ENCODE measurements around the gene GRIN3B.

GRIN3B gene

GRCh38 chr19:1002600-1002999, 2.4 kb downstream of the GRIN3B start:
- FAIRE-seq (no peak), DNase-seq (ENCODE audit: insufficient read length) (no peak)
- no peak for TF ChIP-seq POLR2A (IDR thresholded peaks at IDR 0.05; ENCODE audit: low read depth, low read length)
- TF ChIP-seq TAF1 (IDR thresholded peaks at IDR 0.05; ENCODE audit: borderline replicate concordance, low read depth, low read length): no peak
- TF ChIP-seq POLR2AphosphoS5 (IDR thresholded peaks at IDR 0.05; ENCODE audit: low read depth, low read length): no peak

GRCh38 chr19:1003283-1003682, 3.1 kb downstream of the GRIN3B start:
- DNase-seq (ENCODE audit: insufficient read length) (no peak), FAIRE-seq (no peak)

GRCh38 chr19:1004204-1004802, 4.1 kb downstream of the GRIN3B start:
- no peak for FAIRE-seq
- TF ChIP-seq TAF1 (IDR thresholded peaks at IDR 0.05; ENCODE audit: borderline replicate concordance, low read depth, low read length) (no peak), POLR2AphosphoS5 (IDR thresholded peaks at IDR 0.05; ENCODE audit: low read depth, low read length) (no peak), POLR2A (IDR thresholded peaks at IDR 0.05; ENCODE audit: low read depth, low read length) (no peak)
- DNase-seq (ENCODE audit: insufficient read length): no peak

More at GRCh38 chr19:1003283-1003682, 3.1 kb downstream of the GRIN3B start:
- TF ChIP-seq POLR2AphosphoS5 (IDR thresholded peaks at IDR 0.05; ENCODE audit: low read depth, low read length) (no peak), POLR2A (IDR thresholded peaks at IDR 0.05; ENCODE audit: low read depth, low read length) (no peak), TAF1 (IDR thresholded peaks at IDR 0.05; ENCODE audit: borderline replicate concordance, low read depth, low read length) (no peak)

GRCh38 chr19:1004803-1005664, 4.8 kb downstream of the GRIN3B start:
- TF ChIP-seq POLR2A (IDR thresholded peaks at IDR 0.05; ENCODE audit: low read depth, low read length) (no peak), TAF1 (IDR thresholded peaks at IDR 0.05; ENCODE audit: borderline replicate concordance, low read depth, low read length) (no peak), POLR2AphosphoS5 (IDR thresholded peaks at IDR 0.05; ENCODE audit: low read depth, low read length) (no peak)
- FAIRE-seq (no peak), DNase-seq (ENCODE audit: insufficient read length) (no peak)

GRCh38 chr19:1006711-1007398, 6.6 kb downstream of the GRIN3B start:
- no peak for DNase-seq (ENCODE audit: insufficient read length)
- no peak for TF ChIP-seq TAF1 (IDR thresholded peaks at IDR 0.05; ENCODE audit: borderline replicate concordance, low read depth, low read length)
- TF ChIP-seq POLR2AphosphoS5 (IDR thresholded peaks at IDR 0.05; ENCODE audit: low read depth, low read length): no peak
- FAIRE-seq: no peak

GRCh38 chr19:1007399-1008251, 7.4 kb downstream of the GRIN3B start:
- FAIRE-seq: no peak
- no peak for TF ChIP-seq POLR2AphosphoS5 (IDR thresholded peaks at IDR 0.05; ENCODE audit: low read depth, low read length)
- TF ChIP-seq TAF1 (IDR thresholded peaks at IDR 0.05; ENCODE audit: borderline replicate concordance, low read depth, low read length): no peak
- no peak for TF ChIP-seq POLR2A (IDR thresholded peaks at IDR 0.05; ENCODE audit: low read depth, low read length)
- DNase-seq (ENCODE audit: insufficient read length): no peak

GRCh38 chr19:1008268-1009040, 8.2 kb downstream of the GRIN3B start:
- FAIRE-seq (no peak), DNase-seq (ENCODE audit: insufficient read length) (no peak)
- TF ChIP-seq POLR2AphosphoS5 (IDR thresholded peaks at IDR 0.05; ENCODE audit: low read depth, low read length) (no peak), TAF1 (IDR thresholded peaks at IDR 0.05; ENCODE audit: borderline replicate concordance, low read depth, low read length) (no peak), POLR2A (IDR thresholded peaks at IDR 0.05; ENCODE audit: low read depth, low read length) (no peak)

- no peak for TF ChIP-seq TAF1 (IDR thresholded peaks at IDR 0.05; ENCODE audit: borderline replicate concordance, low read depth, low read length)
- TF ChIP-seq POLR2AphosphoS5 (IDR thresholded peaks at IDR 0.05; ENCODE audit: low read depth, low read length): no peak
- TF ChIP-seq POLR2A (IDR thresholded peaks at IDR 0.05; ENCODE audit: low read depth, low read length): no peak
- FAIRE-seq: no peak
- no peak for DNase-seq (ENCODE audit: insufficient read length)
These were observed 9.1 kb downstream of the GRIN3B start for GRCh38 chr19:1009041-1009980.

- no peak for TF ChIP-seq POLR2A (IDR thresholded peaks at IDR 0.05; ENCODE audit: low read depth, low read length)
- TF ChIP-seq TAF1 (IDR thresholded peaks at IDR 0.05; ENCODE audit: borderline replicate concordance, low read depth, low read length): no peak
- no peak for TF ChIP-seq POLR2AphosphoS5 (IDR thresholded peaks at IDR 0.05; ENCODE audit: low read depth, low read length)
- DNase-seq (ENCODE audit: insufficient read length) (no peak), FAIRE-seq (no peak)
These were observed 9.8 kb downstream of the GRIN3B start for GRCh38 chr19:1009981-1010538.

Data from GM12892 (cell line).